GM12874 (cell line): Measurements from ENCODE around the gene ANAPC7.

ENCODE experiments used
- TF ChIP-seq, protein P1 (sequence below): IDR thresholded peaks from 2 replicates; pipeline ENCODE4 v1.5.1; 2011; ENCODE audit warnings: low read depth, mild to moderate bottlenecking, control low read depth, low read length, moderate library complexity; ENCODE audit not compliant: insufficient read depth

ANAPC7 gene

DNA sequence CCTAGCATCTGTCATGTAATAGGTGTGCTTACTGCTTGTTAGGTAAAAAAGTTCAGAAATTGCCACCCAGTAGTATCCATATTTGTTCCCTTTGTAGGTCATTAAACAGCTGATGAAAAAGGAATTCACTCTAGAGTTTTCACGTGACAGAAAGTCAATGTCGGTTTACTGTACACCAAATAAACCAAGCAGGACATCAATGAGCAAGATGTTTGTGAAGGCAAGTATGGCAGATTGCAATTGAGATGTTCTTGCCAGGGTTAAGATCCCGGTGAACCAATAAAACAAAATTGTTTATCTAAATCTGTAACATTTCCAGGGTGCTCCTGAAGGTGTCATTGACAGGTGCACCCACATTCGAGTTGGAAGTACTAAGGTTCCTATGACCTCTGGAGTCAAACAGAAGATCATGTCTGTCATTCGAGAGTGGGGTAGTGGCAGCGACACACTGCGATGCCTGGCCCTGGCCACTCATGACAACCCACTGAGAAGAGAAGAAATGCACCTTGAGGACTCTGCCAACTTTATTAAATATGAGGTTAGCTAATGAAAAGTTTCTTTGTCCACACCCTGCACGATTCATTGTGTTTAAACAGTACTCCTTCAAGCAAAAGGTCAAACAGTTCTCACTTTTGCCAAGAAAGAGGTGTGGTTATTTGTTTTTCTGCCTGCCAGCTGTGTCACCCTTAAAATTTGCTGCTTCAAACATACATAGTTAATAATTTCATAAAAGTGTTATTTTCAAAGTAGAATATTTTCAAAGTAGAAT, 64.1 kb downstream of the ANAPC7 start:
- TF ChIP-seq, protein P1, sequence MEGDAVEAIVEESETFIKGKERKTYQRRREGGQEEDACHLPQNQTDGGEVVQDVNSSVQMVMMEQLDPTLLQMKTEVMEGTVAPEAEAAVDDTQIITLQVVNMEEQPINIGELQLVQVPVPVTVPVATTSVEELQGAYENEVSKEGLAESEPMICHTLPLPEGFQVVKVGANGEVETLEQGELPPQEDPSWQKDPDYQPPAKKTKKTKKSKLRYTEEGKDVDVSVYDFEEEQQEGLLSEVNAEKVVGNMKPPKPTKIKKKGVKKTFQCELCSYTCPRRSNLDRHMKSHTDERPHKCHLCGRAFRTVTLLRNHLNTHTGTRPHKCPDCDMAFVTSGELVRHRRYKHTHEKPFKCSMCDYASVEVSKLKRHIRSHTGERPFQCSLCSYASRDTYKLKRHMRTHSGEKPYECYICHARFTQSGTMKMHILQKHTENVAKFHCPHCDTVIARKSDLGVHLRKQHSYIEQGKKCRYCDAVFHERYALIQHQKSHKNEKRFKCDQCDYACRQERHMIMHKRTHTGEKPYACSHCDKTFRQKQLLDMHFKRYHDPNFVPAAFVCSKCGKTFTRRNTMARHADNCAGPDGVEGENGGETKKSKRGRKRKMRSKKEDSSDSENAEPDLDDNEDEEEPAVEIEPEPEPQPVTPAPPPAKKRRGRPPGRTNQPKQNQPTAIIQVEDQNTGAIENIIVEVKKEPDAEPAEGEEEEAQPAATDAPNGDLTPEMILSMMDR = no peak

DNA sequence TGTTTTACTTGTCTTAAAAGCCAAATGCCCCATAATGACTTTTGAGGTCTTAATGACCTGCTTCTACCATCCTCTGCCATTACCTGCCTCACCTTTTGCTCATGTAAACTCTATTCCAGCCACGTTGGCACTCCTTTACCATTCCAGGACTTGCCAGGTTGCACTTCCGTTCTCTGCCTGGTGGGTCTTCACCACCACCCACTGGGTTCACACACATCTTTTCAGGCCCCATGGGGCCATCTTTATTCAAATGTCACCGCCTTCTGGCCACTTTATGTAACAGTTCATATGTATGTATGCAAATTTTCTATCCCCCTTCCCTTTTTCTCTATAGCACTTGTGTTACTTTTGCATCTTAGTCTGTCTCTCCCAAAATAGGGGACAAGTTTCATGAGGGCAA, 64.8 kb downstream of the ANAPC7 start:
- TF ChIP-seq, protein P1 = peak; percentile 21; the same call in 1 of the 2 replicates

GRCh38 chr12:110337912-110338710, 65.4 kb downstream of the ANAPC7 start:
- TF ChIP-seq, protein P1 = no peak

GRCh38 chr12:110335481-110336045, 67.9 kb downstream of the ANAPC7 start:
- TF ChIP-seq, protein P1 = no peak

DNA sequence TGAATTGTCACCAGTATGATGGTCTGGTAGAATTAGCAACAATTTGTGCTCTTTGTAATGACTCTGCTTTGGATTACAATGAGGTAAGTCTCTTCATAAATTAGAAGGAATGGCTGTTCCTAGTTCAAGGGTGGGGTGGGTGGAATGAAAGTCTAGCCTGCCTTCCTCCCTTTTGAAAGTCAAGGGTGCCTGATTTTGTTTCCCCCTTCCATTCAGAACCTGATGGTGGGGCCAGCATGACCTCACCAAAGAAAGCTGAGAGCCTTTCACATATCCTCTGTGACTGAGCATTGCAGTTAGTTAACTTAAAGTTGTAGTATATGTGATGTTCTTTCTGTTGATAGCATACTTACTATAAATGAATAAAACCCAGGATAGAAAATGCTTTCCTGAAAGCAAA, 70.3 kb downstream of the ANAPC7 start:
- TF ChIP-seq, protein P1 = no peak

GRCh38 chr12:110330544-110330943, 73.0 kb downstream of the ANAPC7 start:
- TF ChIP-seq, protein P1 = no peak

- TF ChIP-seq, protein P1 = no peak
Observed at GRCh38 chr12:110330124-110330523, 73.4 kb downstream of the ANAPC7 start.
